Upper lobe of right lung (tissue), 1 donor: ENCODE results near the gene PTPRU. TPM values are rescaled to one million over a fixed set of nuclear protein-coding genes. Genes with fewer than 3 reads are reported as not detected.

ENCODE experiments used
- ATAC-seq: fragments of 200-7000 bp; cut with Tn5 transposase; one replicate; pipeline ENCODE4 v1.9.1; 2020; ENCODE audit warnings: mild to moderate bottlenecking, moderate library complexity
- DNase-seq: peaks from one replicate; pipeline ENCODE4 v3.0.0-alpha.2; 2020
- H3K27ac ChIP-seq: fragments of 200-600 bp; one replicate; pipeline ENCODE4 v1.8.0; 2022
- H3K27me3 ChIP-seq: fragments of 200-600 bp; one replicate; pipeline ENCODE4 v1.8.0; 2022; ENCODE audit warnings: mild to moderate bottlenecking
- H3K36me3 ChIP-seq: fragments of 200-600 bp; one replicate; pipeline ENCODE4 v1.8.0; 2022
- H3K4me1 ChIP-seq: fragments of 200-600 bp; one replicate; pipeline ENCODE4 v1.8.0; 2022
- H3K4me3 ChIP-seq: fragments of 200-600 bp; one replicate; pipeline ENCODE4 v1.8.0; 2022; ENCODE audit warnings: mild to moderate bottlenecking
- H3K9me3 ChIP-seq: fragments of 200-600 bp; one replicate; pipeline ENCODE4 v1.8.0; 2022
- intact Hi-C: fragments of 100-400 bp; cut with DNase I; formaldehyde crosslinking; loops from one replicate; pipeline ENCODE4 v1.11.0; 2022
- total RNA-seq: library from RNA; stranded (reverse); fragmentation: NEBNext Ultra II Directional; extraction: Animal tissue kit (Norgen Biotek cat#: 25700); gene quantifications from one replicate; pipeline ENCODE4 v1.2.1, GENCODE V29; 2021
- TF ChIP-seq, protein P1 (sequence below): fragments of 200-600 bp; IDR thresholded peaks from one replicate; pipeline ENCODE4 v1.8.0; 2022; ENCODE audit warnings: antibody characterized with exemption
- donor health status: DM: no; HTN: yes; CAD: no; lungs with severe emphysema.

PTPRU gene
- total RNA-seq, 1 donor from 2014 or later: 45.5 TPM

DNA sequence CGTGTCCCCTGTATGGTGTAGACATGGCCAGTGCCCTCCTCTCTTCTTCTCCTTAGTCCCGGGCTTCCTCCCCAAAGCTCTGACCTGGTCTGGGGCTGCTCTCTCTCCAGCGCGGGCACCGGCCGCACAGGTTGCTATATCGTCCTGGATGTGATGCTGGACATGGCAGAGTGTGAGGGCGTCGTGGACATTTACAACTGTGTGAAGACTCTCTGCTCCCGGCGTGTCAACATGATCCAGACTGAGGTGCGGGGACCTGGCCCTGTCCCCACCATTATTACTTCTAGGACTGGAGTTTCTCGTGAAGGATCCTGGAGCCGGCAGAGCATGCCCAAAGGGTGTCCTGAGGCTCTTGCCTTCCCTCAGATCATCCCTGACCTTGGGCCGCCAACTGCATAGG is 78.9 kb downstream of the PTPRU start:
- no peaks in the 10 kb centered on the region for H3K27me3 ChIP-seq
- H3K36me3 ChIP-seq: peaks cover 15% of the 10 kb centered on the region
- no peak overlapping the region for H3K4me3 ChIP-seq
- intact Hi-C loops: no loop called here
- TF ChIP-seq, protein P1, sequence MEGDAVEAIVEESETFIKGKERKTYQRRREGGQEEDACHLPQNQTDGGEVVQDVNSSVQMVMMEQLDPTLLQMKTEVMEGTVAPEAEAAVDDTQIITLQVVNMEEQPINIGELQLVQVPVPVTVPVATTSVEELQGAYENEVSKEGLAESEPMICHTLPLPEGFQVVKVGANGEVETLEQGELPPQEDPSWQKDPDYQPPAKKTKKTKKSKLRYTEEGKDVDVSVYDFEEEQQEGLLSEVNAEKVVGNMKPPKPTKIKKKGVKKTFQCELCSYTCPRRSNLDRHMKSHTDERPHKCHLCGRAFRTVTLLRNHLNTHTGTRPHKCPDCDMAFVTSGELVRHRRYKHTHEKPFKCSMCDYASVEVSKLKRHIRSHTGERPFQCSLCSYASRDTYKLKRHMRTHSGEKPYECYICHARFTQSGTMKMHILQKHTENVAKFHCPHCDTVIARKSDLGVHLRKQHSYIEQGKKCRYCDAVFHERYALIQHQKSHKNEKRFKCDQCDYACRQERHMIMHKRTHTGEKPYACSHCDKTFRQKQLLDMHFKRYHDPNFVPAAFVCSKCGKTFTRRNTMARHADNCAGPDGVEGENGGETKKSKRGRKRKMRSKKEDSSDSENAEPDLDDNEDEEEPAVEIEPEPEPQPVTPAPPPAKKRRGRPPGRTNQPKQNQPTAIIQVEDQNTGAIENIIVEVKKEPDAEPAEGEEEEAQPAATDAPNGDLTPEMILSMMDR: no peak
- ATAC-seq (no peak), DNase-seq (peak; percentile 41)
- H3K9me3 ChIP-seq: no peaks in the 10 kb centered on the region
- no peaks in the 10 kb centered on the region for H3K4me1 ChIP-seq
- H3K27ac ChIP-seq: no peak overlapping the region

DNA sequence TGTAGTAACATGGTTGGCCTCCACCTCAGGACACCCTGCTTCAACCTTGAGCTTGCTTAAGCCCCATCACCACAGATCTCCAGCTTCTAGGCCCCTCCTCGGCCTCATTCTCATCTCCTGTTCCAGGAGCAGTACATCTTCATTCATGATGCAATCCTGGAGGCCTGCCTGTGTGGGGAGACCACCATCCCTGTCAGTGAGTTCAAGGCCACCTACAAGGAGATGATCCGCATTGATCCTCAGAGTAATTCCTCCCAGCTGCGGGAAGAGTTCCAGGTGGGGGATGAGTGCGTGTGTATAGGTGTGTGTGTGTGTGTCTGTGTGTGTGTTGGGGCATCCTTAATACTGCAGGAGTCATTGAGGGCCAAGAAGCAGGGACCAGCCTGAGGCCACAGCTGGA is 79.6 kb downstream of the PTPRU start:
- intact Hi-C loops: no loop called here
- H3K27me3 ChIP-seq: no peaks in the 10 kb centered on the region
- H3K4me3 ChIP-seq: no peak overlapping the region
- no peak for DNase-seq
- H3K36me3 ChIP-seq: peaks cover 15% of the 10 kb centered on the region
- TF ChIP-seq, protein P1: no peak
- no peaks in the 10 kb centered on the region for H3K9me3 ChIP-seq
- H3K4me1 ChIP-seq: no peaks in the 10 kb centered on the region
- no peak overlapping the region for H3K27ac ChIP-seq
- no peak for ATAC-seq

DNA sequence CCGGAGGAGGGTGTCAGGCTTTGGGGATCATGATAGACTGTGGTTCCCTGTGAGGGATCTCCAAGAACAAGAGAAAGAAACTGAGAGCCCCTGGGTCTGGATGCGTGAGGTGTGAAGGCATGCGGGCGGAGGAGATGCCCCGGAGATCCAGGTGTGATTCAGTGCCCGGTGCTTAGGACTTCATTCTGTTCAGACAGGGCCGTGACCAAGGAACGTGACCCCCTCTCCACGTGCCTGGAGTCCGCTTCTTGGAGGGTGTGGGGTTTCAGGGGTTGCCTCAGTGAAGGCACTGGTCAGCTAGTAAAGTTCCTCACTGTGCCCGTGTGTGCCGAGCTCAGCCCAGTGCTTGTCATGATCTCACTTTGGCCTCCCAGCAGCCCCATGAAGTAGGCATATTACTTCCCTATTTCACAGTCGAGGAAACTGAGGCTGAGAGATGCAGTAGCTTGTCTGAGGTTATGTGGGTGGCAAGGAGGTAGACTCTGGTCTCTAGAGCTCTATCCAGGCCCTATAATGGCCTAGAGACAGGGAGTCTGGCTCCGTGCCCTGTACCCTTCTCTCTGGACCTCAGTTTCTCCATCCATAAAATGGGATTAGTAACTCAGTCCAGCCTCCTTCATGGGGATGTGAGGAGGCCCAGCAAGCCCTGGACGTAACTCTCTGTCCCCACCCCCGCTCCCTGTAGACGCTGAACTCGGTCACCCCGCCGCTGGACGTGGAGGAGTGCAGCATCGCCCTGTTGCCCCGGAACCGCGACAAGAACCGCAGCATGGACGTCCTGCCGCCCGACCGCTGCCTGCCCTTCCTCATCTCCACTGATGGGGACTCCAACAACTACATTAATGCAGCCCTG is 81.0 kb downstream of the PTPRU start:
- intact Hi-C loops: no loop called here
- no peaks in the 10 kb centered on the region for H3K27me3 ChIP-seq
- peaks cover 15% of the 10 kb centered on the region for H3K36me3 ChIP-seq
- TF ChIP-seq, protein P1: no peak
- no peak overlapping the region for H3K27ac ChIP-seq
- no peak for ATAC-seq
- no peaks in the 10 kb centered on the region for H3K9me3 ChIP-seq
- H3K4me3 ChIP-seq: no peak overlapping the region
- H3K4me1 ChIP-seq: no peaks in the 10 kb centered on the region
- DNase-seq: peak; percentile 41

DNA sequence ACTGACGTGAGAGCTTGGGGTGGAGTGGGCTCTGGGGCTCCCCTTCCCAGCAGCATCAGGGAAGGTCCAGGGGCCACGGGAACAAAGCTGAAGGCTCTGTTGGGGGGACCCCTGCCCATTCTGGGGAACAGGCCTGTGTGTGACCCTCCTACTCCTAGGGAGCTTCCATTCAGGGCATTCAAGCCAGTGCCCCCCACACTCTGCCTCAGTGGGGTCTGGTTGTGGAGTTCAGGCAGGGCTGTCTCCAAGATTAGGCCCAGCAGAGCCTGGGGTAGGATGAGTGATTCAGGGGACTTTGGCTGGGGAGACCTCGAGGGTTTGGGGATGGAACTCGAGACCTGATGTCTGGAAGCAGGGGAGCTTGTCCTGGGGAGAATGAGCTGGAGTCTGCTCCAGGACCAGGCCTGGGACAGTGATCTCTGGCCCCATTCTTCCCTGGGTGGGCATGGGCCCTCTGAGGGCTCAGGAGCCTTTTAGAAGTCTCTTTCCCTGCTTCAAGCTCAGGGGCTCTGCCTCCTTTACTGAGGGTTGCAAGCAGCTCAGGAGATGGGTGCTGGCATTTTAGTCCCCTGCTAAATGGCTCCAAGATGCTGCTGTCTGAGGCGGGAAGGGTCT is 81.7 kb downstream of the PTPRU start:
- no peak overlapping the region for H3K4me3 ChIP-seq
- intact Hi-C loops: no loop called here
- TF ChIP-seq, protein P1: no peak
- no peak overlapping the region for H3K27ac ChIP-seq
- no peaks in the 10 kb centered on the region for H3K27me3 ChIP-seq
- DNase-seq: no peak
- no peaks in the 10 kb centered on the region for H3K9me3 ChIP-seq
- ATAC-seq: no peak
- no peaks in the 10 kb centered on the region for H3K4me1 ChIP-seq
- H3K36me3 ChIP-seq: peaks cover 15% of the 10 kb centered on the region

DNA sequence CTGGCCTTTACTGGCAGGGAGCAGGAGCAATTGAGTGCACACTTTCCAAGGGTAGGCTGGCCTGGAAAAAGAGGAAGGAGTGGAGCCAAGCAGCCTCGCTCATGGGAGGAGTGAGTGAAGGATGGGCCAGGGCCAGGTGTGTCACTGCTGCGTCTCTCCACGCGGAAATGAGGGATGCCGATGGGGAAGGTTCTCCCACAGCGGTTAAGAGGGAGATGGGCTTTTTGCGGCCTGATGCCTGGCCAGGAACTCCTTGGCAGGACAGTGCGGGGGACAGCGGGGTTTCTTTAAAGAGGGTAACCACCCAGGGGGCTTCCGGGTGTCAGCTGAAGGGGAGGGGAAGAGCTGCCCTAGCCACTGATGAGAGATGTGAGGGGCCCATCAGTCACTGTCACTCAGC is 82.4 kb downstream of the PTPRU start:
- no peak overlapping the region for H3K27ac ChIP-seq
- H3K27me3 ChIP-seq: no peaks in the 10 kb centered on the region
- H3K4me3 ChIP-seq: no peak overlapping the region
- H3K4me1 ChIP-seq: no peaks in the 10 kb centered on the region
- intact Hi-C loops: no loop called here
- ATAC-seq (no peak), DNase-seq (peak; percentile 32)
- H3K9me3 ChIP-seq: no peaks in the 10 kb centered on the region
- TF ChIP-seq, protein P1: no peak
- peaks cover 15% of the 10 kb centered on the region for H3K36me3 ChIP-seq
